ENCODE data around the gene SNN.

Gene SNN

DNA sequence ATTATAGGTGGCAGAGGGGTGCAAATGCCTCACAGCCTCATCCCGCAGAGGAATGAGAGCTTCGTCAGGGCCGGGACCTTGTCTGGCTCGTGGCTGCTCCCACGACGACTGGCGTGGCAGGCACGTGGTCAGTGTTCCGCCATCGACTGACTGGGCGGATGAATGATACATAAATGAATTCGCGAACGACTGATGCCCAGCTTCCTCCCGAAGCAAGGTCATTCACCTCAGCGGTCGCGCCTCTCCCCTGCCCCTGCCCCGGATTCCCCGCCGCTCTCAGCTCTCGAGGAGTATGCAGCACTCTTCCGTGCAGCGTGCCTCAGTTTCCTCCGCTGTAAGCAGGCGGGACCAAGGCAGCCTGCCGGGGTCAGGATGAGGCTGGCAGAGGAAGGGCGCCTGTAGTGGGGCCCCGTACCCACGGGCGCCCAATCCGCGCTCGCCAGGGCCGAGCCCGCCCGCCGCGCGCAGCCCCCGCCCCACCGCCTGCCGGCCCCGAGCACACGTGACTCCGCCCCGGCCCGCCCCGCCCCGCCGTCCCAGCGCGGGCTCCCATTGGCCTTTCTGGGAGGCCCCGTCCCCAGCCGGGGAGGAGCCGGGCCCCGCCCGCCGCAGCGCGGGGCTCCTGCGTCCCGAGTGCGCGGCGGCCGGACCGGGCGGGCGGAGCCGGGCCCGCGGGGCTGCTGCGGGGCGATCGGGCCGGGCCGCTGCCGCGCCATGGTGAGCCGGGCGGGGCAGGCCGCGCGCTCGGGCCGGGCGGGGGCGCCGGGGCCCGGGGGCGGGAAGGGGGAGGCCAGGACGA, at the start of gene SNN:
TSS of gene SNN (plus strand) at position 632 of the 799 bp plus-strand sequence. CDS start 7,605 bp downstream, outside the sequence.
- peak; percentile 91 for DNase-seq

DNA sequence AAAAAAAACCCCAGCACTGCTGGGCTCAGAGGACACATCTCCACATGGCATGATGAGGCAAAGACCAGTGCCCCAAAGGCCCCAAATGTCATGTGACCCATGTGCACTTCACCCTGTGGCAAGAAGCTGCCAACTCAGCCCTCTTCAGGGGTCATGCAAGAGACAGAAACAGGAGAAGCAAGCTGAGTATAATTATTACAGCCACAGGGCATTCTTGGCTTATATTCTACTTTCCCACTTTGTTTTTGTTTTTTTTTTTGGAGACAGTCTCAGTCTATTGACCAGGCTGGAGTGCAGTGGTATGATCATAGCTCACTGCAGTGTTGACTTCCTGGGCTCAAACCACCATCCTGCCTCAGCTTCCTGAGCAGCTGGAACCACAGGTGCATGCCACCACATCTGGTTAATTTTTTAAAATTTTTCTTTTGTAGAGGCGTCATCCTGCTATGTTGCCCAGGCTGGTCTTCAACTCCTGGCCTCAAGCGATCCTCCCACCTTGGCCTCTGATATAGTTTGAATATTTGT, 48.9 kb upstream of the SNN start:
- no peak for DNase-seq

DNA sequence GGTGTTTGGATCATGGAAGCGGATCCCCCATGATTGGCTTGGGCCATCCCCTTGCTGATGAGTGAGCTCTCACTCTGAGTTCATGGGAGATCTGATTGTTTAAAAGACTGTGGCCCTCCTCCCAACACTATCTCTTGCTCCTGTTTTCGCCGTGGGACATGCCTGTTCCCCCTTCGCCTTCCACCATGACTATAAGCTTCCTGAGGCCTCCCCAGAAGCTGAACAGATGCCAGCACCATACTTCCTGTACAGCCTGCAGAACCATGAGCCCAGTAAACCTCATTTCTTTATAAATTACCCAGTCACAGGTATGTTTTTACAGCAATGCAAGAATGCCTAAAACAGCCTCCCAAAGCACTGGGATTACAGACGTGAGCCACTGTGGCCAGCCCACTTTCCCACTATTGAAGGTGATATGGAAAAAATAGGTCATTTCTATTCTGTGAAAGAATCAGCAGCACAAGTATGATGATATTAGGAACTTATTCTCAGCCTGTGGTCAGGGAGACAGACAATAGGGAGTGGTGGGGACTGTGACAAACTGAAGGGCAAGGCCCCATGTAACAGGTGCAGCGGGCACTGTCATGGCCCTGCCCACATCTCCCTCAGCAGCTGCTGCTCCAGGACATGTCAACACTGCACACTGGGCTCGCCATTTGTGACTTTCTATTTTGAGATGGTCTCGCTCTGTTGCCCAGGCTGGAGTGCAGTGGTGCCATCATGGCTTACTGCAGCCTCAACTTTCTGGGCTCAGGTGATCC, 47.8 kb upstream of the SNN start:
- DNase-seq = no peak

DNA sequence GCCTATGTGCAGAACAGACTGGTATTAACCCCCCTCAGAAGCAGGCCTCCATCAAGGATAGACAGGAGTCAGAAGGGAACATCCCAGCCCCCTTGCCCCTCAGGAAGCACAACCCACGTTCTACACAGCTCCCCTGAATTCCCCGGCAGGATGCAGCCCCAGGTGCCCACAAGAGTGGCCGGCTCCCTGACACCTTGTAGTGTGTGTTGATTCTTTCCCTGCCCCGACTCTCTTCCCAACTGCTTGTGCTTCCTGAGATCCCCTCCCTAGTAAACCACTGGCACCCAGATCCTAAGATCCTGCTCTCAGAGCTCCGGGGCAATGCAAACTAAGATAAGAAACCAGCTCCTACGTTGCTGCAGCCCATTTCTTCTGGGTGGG, 46.7 kb upstream of the SNN start:
- no peak for DNase-seq

DNA sequence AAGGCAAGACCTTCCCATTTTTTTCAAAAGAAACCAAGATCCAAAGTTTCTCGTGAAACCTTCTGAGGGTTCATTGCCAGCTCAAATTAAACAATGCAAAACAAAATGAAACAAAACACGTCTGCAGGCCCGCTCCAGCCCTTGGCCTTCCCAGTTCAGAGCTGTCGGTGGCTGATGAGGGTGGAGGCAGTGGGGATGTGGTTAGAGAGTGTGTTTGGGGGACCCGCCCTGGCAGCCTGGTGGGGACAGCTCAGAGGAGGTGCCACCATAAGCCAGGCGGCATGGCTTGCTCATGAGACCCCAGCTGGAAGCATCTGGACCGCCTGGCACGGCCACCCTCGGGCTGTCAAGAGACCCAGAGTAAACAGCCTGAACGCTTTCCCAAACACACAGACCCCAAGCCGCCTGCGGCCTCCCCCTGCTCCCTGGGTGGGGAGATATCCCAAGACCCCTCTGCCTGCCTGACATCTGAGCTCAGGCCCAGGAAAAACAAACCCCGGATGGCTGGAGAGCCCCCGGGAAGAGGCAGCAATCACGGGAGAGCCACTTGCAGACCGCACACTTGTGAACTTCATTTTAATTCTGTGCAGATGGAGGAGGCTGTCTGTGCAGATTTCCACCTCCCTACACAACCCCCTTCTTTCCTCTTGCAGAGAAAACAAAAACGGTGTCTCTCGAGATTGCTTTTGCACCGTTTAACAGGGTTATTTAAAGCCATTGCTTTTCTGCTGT, 46.2 kb upstream of the SNN start:
- DNase-seq = no peak

DNA sequence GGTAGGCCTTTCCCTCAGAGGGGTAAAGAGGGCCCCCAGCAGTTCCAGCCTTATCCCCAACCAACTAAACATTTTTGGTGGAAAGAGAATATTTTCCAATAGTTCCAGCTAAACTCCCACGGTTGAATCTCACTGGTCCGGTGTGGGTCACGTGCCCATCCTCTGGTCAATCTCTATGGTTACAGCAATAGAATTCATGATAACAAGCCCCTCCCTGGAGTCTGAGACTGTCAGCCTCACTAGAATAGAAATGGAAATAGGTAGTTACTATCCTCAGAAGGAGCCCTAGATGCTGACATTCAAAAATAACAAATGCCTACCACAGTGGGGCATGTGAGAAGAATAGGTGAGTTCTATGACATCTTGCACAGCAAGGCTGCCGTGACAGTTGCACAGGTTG, 44.0 kb upstream of the SNN start:
- DNase-seq = no peak

DNA sequence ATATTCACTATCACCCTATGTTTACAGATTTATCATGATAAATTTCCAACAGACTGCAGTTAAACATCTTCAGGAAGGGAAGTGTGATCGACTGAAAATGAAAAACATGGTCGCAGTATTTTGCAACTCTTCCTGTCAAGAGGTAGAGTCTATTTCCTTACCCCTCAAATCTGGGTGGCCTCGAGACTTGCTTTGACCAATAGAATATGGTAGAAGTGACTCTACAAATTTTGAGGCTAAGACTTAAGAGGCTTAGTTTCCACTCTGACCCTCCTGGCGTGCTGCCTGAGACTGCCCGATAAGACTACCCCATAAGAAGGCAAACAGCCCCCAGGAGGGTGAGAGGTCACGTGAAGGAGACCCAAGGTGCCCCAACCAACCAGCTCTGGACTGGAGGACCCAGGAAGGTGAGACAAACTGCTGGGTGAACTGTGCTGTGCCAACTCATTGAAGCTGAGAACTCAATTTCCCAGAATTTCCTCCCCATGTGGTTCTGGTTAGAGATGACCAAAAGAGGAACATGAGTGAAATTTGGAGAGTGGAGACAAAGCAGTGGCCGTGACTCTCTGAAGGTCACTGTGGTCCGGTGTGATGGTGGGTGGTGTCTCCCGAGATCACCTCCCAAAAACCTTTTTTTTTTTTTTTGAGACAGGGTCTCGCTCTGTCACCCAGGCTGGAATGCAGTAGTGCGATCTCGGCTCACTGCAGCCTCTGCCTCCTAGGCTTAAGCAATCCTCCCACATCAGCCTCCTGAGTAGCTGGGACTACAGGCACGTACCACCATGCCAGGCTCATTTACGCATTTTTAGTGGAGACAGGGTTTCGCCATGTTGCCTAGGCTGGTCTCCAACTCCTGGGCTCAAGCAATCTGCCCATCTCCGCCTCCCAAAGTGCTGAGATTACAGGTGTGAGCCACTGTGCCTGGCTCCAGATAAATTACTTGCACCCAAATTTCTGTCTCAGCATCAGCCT, 43.3 kb upstream of the SNN start:
- DNase-seq = no peak

DNA sequence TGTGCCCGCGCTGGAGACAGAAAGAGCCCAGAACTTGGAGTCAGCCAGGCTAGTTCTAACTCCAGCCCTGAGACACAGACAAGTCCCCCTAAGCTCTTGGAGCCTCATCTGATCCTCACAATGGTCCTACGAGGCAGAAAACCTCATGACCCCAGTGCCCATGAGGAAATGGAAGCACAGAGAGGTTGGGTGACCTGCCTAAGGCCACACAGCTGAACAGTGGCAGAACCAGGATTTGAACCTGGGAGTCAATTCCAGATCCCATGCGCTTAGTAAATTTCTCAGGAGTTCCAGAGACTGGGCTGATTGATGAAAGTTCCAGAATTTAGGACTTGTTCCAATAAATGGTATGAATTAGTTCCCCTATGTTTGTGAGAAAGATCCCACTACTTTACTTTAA, 42.5 kb upstream of the SNN start:
- DNase-seq = no peak

DNA sequence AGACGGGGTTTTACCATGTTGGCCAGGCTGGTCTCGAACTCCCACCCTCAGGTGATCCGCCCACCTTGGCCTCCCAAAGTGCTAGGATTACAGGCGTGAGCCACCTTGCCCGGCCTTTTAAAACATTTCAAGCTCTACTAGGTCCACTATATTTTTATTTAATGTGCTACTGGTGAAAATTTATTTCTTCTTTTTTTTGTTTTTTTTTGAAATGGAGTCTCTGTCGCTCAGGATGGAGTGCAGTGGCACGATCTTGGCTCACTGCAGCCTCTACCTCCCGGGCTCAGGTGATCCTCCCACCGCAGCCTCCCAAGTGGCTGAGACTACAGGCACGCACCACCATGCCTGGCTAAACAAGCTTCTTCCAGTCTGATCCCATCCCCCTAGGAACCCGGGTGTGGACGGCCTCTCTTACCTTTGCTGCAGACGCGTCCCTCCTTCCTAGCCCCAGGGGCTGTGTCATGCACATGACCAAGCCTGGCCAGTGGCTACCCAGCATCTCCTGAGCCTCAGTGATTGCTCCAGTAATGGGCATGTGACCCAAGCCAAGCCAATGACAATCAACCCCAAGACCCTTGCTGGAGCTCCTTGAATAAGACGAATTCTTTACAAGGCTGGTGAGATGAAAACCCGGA, 41.5 kb upstream of the SNN start:
- DNase-seq = no peak

DNA sequence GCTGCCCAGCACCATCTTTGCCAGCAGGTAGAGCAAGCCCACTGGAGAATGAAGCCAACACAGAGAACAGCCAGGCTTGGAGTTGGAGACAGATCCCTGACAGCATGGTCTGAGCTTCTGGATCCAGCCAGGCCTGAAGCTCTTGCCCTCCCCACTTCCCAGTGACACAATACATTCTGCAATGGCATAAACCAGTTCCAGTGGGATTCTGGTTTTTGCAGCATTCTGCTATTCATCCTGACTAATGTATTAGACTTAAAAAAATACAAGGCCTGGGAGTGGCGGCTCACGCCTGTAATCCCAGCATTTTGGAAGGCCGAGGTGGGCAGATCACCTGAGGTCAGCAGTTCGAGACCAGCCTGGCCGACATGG, 41.0 kb upstream of the SNN start:
- no peak for DNase-seq

DNA sequence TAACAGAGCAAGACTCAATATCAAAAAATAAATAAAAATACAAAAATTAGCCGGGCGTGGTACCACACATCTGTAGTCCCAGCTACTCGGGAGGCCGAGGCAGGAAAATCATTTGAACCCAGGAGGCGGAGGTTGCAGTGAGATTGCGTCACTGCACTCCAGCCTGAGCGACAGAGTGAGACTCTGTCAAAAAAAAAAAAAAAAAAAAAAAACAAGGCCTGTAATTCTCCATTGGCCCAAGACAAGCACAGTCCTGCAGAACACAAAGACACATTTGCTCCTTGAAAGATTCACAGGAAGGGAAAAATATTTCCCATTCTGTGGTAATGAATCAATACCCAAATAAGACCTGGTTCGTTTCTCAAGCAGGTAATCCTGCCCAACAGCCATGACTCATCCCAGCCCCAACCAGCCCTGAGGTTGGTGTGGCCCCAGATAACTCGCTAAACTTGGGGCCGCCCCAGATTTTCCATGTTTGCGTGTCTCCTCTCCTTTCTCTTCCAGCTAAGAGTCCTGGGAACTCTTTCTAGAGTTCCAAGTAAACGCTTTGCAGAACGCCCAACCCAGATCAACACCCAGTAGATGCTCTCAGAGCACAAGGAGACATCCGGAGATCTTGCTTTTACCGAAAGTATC, 40.3 kb upstream of the SNN start:
- DNase-seq = no peak

DNA sequence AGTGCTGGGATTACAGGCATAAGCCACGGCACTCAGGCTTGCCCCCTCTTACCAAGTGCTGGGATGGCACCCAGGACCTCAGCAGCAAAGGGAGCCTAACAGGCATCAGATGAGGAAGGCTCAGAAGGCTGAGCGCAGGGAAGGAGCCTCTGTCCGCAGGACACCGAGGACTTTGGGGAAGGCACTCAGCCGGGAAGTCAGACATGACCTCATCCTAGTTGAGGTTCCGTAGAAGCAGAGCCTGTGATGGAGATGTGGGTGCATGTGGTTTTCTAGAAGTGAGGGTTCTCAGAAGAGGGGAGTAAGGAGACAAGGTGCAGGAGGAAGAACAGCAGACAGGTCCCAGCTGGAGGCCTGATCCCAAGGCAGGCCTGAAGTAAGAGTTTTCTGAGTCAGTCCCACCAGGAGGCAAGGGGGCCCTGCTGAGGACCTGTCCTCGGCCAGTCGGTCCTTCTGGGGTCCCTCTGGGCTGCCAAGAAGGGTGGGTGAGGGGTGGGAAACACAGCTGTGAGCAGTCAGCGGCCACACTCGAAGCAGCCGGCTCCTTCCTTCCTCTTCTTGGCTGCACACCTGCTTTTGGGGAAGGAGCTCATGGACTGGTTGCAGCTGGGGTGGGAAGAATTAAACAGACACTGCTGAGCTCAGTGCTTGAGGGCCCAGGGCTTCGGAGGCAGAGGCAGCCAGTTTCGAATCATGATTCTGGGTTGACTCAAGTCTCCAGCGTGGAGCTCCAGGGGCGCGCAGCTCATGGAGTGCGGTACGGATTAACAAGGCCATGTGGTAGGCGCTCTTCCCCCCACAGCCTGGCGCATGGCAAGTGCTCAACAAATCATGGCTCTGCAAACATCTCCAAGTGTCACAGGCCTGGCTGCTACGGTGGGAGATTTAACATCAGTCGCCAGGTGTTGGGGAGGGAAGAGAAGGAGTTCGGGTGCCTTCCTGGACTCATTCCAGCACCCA, 38.9 kb upstream of the SNN start:
- peak; percentile 18 for DNase-seq

DNA sequence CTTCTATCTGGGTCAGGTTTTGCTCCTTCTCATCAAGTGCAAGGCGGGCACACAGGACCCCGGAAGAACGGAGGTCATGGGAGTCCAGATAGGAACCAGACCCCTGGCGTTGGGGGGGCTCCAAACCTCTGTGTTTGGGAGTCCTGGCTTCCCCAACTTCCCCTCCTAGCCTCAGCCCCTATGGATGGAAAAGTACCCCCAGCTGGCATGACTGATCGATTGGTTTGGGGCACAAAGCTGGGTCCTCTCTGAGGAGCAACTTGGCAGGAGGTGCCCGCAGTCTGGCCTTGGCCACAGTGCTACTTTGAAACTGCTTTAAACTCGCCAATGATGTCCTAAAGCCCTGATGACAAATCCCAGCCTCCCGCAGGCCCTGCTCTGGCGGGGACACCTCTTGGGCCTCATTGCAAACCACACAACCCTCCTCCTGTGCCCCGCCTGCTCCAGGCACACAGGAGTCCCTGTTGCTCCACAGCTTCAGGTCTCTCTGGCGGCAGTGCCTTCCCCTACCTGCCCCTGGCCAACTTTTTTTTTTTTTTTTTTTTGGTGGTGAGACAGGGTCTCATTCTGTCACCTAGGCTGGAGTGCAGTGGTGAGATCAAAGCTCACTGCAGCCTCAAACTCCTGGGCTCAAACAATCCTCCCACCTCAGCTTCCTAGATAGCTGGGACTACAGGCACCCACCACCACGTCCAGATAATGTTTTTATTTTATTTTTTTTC, 38.0 kb upstream of the SNN start:
- no peak for DNase-seq

DNA sequence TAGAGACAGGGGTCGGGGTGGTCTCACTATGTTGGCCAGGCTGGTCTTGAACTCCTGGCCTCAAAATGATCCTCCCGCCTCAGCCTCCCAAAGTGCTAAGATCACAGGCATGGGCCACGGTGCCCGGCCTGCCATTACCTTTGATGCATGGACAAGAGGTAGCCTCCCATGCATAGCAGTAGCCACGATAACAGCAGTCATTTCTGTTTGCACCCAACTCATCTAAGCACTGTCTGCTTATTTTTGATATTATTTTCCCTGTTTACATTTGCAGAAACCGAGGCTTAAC, 37.5 kb upstream of the SNN start:
- DNase-seq = no peak

DNA sequence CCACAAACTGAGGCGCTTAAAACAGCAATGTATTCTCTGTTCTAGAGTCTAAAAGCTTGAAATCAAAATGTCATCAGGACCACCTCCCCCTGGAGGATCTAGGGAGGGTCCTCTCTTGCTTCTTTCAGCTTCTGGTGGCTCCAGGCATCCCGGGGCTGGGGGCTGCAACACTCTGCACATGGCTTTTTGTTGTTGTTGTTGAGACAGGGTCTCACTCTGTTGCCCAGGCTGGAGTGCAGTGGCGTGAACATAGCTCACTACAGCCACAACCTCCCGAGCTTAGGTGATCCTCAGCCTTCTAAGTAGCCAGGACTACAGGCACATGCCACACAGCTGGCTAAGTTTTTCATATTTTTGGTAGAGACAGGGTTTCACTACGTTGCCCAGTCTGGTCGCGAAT, 37.0 kb upstream of the SNN start:
- no peak for DNase-seq

DNA sequence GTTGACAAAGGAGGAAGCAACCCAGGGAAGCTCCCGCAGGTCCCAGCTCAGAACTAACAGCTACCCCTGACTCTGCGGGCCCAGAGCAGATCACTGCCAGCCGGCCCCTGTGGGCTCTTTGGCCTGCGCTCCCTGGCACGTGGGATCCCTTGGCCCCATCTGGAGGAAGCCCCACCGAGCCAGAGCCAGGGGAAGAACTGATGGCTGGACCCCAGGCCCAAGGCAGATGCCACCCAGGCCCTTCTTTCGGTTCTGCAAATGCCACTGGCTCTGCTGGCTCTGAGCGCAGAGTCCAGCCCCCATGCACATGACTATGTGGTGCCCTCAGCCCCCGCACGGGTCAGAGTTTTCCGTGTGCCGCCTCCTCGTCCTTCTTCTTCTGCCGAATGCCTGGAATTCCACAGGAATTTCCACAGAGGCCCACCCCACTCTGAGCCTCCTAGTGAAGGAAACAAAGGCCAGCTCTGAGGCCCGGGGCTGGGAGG, 35.8 kb upstream of the SNN start:
- DNase-seq = no peak

DNA sequence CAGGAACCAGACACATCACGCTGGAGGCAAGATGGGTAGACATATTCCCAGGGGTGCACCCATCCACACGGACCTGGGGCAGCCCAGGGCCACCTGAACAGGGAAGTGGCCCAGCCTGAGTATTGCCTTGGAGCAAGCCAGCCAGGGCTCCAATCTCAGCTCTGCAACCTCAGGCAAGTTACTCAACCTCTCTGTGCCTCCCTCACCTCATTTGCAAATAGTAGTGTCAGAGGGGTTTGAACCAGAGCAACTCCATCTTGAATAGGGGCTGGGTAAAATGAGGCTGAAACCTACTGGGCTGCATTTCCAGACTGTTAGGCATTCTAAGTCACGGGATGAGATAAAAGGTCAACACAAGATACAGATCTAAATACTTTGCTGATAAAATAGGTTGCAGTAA, 35.1 kb upstream of the SNN start:
- DNase-seq = no peak

DNA sequence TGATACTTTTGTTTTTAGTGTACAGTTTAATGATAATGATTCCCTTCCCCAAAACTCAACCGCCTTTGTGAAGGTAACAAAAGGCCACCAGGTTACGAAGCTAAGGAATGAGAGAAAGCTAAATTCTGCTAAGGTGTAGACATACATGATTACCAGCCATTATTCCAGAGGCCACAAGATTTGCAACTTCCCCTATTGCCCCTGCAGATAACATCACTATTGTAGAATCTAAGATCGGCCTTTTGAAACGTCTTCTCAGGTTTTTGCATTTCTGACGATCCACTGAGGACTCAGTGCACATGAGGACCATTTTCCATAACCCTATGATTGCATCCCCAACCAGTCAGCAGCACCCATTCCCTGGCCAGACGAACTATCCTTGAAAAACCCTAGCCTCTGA, 33.9 kb upstream of the SNN start:
- DNase-seq = no peak

DNA sequence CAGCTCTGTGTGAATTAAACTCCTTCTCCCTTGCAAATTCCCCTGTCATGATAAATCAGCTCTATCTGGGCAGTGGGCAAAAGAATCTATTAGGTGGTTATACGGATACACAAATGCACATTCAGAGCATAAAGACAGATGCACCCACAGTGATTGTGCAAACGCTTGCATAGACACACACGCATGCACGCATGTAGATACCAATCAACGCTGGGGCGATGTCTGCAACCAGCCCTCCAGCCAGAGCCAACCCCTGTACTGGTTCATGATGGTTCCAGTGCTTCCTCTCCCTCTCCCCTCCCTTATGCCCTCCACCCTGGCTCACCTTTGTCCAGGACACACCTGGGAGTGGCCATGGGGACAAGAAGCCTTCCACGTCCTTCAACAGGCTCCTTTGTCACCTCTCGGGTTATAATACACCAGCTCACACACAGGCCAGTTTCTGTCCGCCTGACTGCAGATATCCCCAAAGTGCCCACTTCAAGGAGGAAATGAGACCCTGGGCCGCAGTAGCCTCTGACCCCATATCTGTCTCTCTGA, 33.1 kb upstream of the SNN start:
- no peak for DNase-seq
